Femur (tissue), 1 donor: ENCODE measurements around the gene FNDC3B.
A peak's percentile ranks its signal among the peaks of the same experiment; 100 is the strongest.
"Not testable (repeated sequence)": the region's sequence is repeated elsewhere in the genome, so short reads cannot be mapped to it uniquely, and the experiment has no call there.

Experiments used
- DNase-seq: peaks from one replicate; pipeline ENCODE4 v3.0.0-alpha.2; 2017

FNDC3B gene

GRCh38 chr3:172246107-172246844 is 206.9 kb downstream of the FNDC3B start:
- no peak for DNase-seq

GRCh38 chr3:172247525-172248274 is 208.3 kb downstream of the FNDC3B start:
- DNase-seq = no peak

GRCh38 chr3:172249039-172249438 is 209.7 kb downstream of the FNDC3B start:
- no peak for DNase-seq

- DNase-seq = no peak
Measured at GRCh38 chr3:172251211-172251610, 211.8 kb downstream of the FNDC3B start.

- DNase-seq = no peak
Measured at GRCh38 chr3:172253200-172253599, 213.8 kb downstream of the FNDC3B start.

- DNase-seq = no peak
Measured at GRCh38 chr3:172254542-172254941, 215.2 kb downstream of the FNDC3B start.

GRCh38 chr3:172255321-172255720 is 215.9 kb downstream of the FNDC3B start:
- not testable (repeated sequence) for DNase-seq

- no peak for DNase-seq
Measured at GRCh38 chr3:172256101-172256734, 216.8 kb downstream of the FNDC3B start.

- DNase-seq = no peak
Measured at GRCh38 chr3:172257648-172258400, 218.4 kb downstream of the FNDC3B start.

GRCh38 chr3:172258624-172259023 is 219.2 kb downstream of the FNDC3B start:
- DNase-seq = peak; percentile 76

GRCh38 chr3:172259111-172259541 is 219.7 kb downstream of the FNDC3B start:
- peak; percentile 51 for DNase-seq

GRCh38 chr3:172259726-172260248 is 220.4 kb downstream of the FNDC3B start:
- DNase-seq = no peak

GRCh38 chr3:172260381-172260780 is 221.0 kb downstream of the FNDC3B start:
- DNase-seq = no peak

- DNase-seq = no peak
Measured at GRCh38 chr3:172261054-172261453, 221.7 kb downstream of the FNDC3B start.

GRCh38 chr3:172262991-172263608 is 223.7 kb downstream of the FNDC3B start:
- DNase-seq = no peak

GRCh38 chr3:172263781-172264486 is 224.6 kb downstream of the FNDC3B start:
- no peak for DNase-seq

- no peak for DNase-seq
Measured at GRCh38 chr3:172266103-172266502, 226.7 kb downstream of the FNDC3B start.

- no peak for DNase-seq
Measured at GRCh38 chr3:172268425-172268824, 229.0 kb downstream of the FNDC3B start.

- no peak for DNase-seq
Measured at GRCh38 chr3:172268868-172269267, 229.5 kb downstream of the FNDC3B start.

- DNase-seq = no peak
Measured at GRCh38 chr3:172270557-172271166, 231.3 kb downstream of the FNDC3B start.

GRCh38 chr3:172271386-172271976 is 232.1 kb downstream of the FNDC3B start:
- no peak for DNase-seq
